IPS-20b (cell line): ENCODE results near the gene SUSD5.
"Not testable (repeated sequence)": the region's sequence is repeated elsewhere in the genome, so short reads cannot be mapped to it uniquely, and the experiment has no call there.

Experiments
- H3K27ac ChIP-seq: one replicate; pipeline ENCODE4 v1.5.1; 2013; ENCODE audit warnings: low read length
- H3K27me3 ChIP-seq: 2 replicates; pipeline ENCODE4 v1.6.1; 2013; ENCODE audit warnings: mild to moderate bottlenecking, low read length, inconsistent platforms; ENCODE audit not compliant: insufficient read depth
- H3K36me3 ChIP-seq: 2 replicates; pipeline ENCODE4 v1.6.1; 2013; ENCODE audit warnings: low read depth, mild to moderate bottlenecking, inconsistent platforms, low read length, moderate library complexity; ENCODE audit not compliant: insufficient read depth
- H3K4me1 ChIP-seq: 2 replicates; pipeline ENCODE4 v1.6.1; 2013; ENCODE audit warnings: mild to moderate bottlenecking, control low read depth, inconsistent platforms, low read length, moderate library complexity; ENCODE audit not compliant: insufficient read depth
- H3K4me3 ChIP-seq: 2 replicates; pipeline ENCODE4 v1.5.1; 2013; ENCODE audit warnings: mild to moderate bottlenecking, low read length, inconsistent platforms
- H3K9ac ChIP-seq: 2 replicates; pipeline ENCODE4 v1.6.1; 2013; ENCODE audit warnings: low read depth, mild to moderate bottlenecking, inconsistent platforms, low read length, moderate library complexity
- H3K9me3 ChIP-seq: 2 replicates; pipeline ENCODE4 v1.6.1; 2013; ENCODE audit warnings: mild to moderate bottlenecking, low read depth, low read length, inconsistent platforms; ENCODE audit not compliant: insufficient read depth

The SUSD5 gene

GRCh38 chr3:33146791-33147445 is 71.7 kb downstream of the SUSD5 start:
- Histone ChIP-seq H3K27me3 (no peaks in the 10 kb centered on the region), H3K4me1 (no peaks in the 10 kb centered on the region), H3K27ac (no peak overlapping the region), H3K9me3 (no peaks in the 10 kb centered on the region), H3K9ac (no peak overlapping the region), H3K4me3 (no peak overlapping the region), H3K36me3 (0 out of 2 replicates have a peak, but pooled peaks cover 5% of the 10 kb centered on the region)

GRCh38 chr3:33145901-33146580 is 72.6 kb downstream of the SUSD5 start:
- Histone ChIP-seq H3K9ac (no peak overlapping the region), H3K27ac (no peak overlapping the region), H3K27me3 (no peaks in the 10 kb centered on the region), H3K4me1 (no peaks in the 10 kb centered on the region), H3K9me3 (no peaks in the 10 kb centered on the region), H3K4me3 (no peak overlapping the region), H3K36me3 (0 out of 2 replicates have a peak, but pooled peaks cover 9% of the 10 kb centered on the region)

- Histone ChIP-seq H3K27ac (no peak overlapping the region), H3K9ac (no peak overlapping the region), H3K27me3 (no peaks in the 10 kb centered on the region), H3K36me3 (0 out of 2 replicates have a peak, but pooled peaks cover 9% of the 10 kb centered on the region), H3K4me1 (no peaks in the 10 kb centered on the region), H3K9me3 (no peaks in the 10 kb centered on the region), H3K4me3 (no peak overlapping the region)
These were observed 73.2 kb downstream of the SUSD5 start for GRCh38 chr3:33145221-33145900.

- Histone ChIP-seq H3K9me3 (no peaks in the 10 kb centered on the region), H3K4me1 (no peaks in the 10 kb centered on the region), H3K27me3 (no peaks in the 10 kb centered on the region), H3K9ac (no peak overlapping the region), H3K4me3 (no peak overlapping the region), H3K27ac (no peak overlapping the region), H3K36me3 (0 out of 2 replicates have a peak, but pooled peaks cover 9% of the 10 kb centered on the region)
These were observed 74.2 kb downstream of the SUSD5 start for GRCh38 chr3:33144433-33144832.

DNA sequence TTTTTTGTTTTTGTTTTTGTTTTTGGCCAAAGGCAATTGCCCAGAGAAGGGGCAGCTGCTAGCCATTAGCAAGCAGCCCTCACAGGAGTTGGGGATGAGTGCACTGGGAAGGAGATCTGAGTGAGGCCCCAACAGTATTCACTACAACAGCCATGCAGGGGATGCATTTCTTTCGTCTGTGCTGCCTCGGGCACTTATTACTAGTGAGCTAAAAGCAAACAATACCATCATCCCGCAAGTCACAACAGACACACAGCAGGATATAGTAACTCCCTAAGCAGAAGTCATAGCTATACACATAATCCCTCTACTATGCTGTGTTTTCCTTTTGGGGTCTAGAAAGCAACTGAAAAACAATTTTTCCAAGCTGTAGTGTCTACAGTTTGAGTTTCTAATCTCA is 77.6 kb downstream of the SUSD5 start:
- H3K9me3 ChIP-seq: no peaks in the 10 kb centered on the region
- H3K4me3 ChIP-seq: no peak overlapping the region
- H3K4me1 ChIP-seq: no peaks in the 10 kb centered on the region
- no peak overlapping the region for H3K9ac ChIP-seq
- H3K27ac ChIP-seq: no peak overlapping the region
- peaks cover 17% of the 10 kb centered on the region; the same call in 1 of the 2 replicates for H3K36me3 ChIP-seq
- no peaks in the 10 kb centered on the region for H3K27me3 ChIP-seq

- Histone ChIP-seq H3K9me3 (no peaks in the 10 kb centered on the region), H3K4me3 (no peak overlapping the region), H3K27me3 (no peaks in the 10 kb centered on the region), H3K9ac (no peak overlapping the region), H3K36me3 (peaks cover 23% of the 10 kb centered on the region), H3K27ac (no peak overlapping the region), H3K4me1 (no peaks in the 10 kb centered on the region)
These were observed 78.6 kb downstream of the SUSD5 start for GRCh38 chr3:33139996-33140395.

GRCh38 chr3:33139006-33139623 is 79.5 kb downstream of the SUSD5 start:
- H3K27ac ChIP-seq, H3K4me3 ChIP-seq, H3K9ac ChIP-seq, H3K27me3 ChIP-seq, H3K9me3 ChIP-seq, H3K4me1 ChIP-seq: not testable (repeated sequence)
- H3K36me3 ChIP-seq: peaks cover 32% of the 10 kb centered on the region

- H3K27me3 ChIP-seq: no peaks in the 10 kb centered on the region
- peaks cover 37% of the 10 kb centered on the region for H3K36me3 ChIP-seq
- H3K4me1 ChIP-seq: no peaks in the 10 kb centered on the region
- H3K27ac ChIP-seq: no peak overlapping the region
- no peak overlapping the region for H3K9ac ChIP-seq
- H3K4me3 ChIP-seq: no peak overlapping the region
- no peaks in the 10 kb centered on the region for H3K9me3 ChIP-seq
These were observed 80.9 kb downstream of the SUSD5 start for GRCh38 chr3:33137691-33138090.

GRCh38 chr3:33134026-33134625 is 84.5 kb downstream of the SUSD5 start:
- Histone ChIP-seq H3K4me1 (peaks cover 8% of the 10 kb centered on the region), H3K36me3 (peaks cover 42% of the 10 kb centered on the region), H3K9ac (no peak overlapping the region), H3K9me3 (no peaks in the 10 kb centered on the region), H3K27me3 (no peaks in the 10 kb centered on the region), H3K4me3 (no peak overlapping the region), H3K27ac (no peak overlapping the region)

DNA sequence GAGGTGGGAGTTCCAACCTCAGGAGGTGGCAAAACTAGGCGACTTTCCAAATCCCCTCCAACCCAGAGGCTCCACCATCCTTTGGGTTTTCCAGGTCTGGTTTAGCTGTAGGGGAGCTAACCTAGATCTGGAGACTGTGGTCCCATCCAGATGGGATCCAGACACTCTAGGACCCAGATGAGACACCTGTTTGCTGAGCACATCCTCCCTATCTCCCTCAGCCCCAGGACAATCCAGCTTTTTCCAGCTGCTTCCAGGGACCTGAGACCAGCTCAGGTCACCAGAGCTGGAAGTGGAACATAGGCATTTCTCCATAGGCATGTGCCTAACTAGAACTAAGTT is 86.6 kb downstream of the SUSD5 start:
- H3K27me3 ChIP-seq: no peaks in the 10 kb centered on the region
- peak overlapping the region; percentile 91 for H3K27ac ChIP-seq
- peaks cover 42% of the 10 kb centered on the region for H3K36me3 ChIP-seq
- no peaks in the 10 kb centered on the region for H3K9me3 ChIP-seq
- peaks cover 8% of the 10 kb centered on the region for H3K4me1 ChIP-seq
- peak overlapping the region; percentile 38; the same call in 1 of the 2 replicates for H3K4me3 ChIP-seq
- H3K9ac ChIP-seq: peak overlapping the region; percentile 46; the same call in 1 of the 2 replicates

GRCh38 chr3:33131331-33132018 is 87.1 kb downstream of the SUSD5 start:
- peak overlapping the region; percentile 38; the same call in 1 of the 2 replicates for H3K4me3 ChIP-seq
- H3K27ac ChIP-seq: peak overlapping the region; percentile 91
- no peaks in the 10 kb centered on the region for H3K9me3 ChIP-seq
- peaks cover 8% of the 10 kb centered on the region for H3K4me1 ChIP-seq
- peaks cover 42% of the 10 kb centered on the region for H3K36me3 ChIP-seq
- peak overlapping the region; percentile 46; the same call in 1 of the 2 replicates for H3K9ac ChIP-seq
- no peaks in the 10 kb centered on the region for H3K27me3 ChIP-seq
